K562 (cell line): ENCODE data around the gene ALK. TPM values are rescaled to one million over a fixed set of nuclear protein-coding genes. Genes with fewer than 3 reads are reported as not detected.

ENCODE experiments used
- ATAC-seq: fragments of 200-7000 bp; cut with Tn5 transposase; 3 replicates; pipeline ENCODE4 v1.9.1; 2020; ENCODE audit warnings: moderate library complexity
- BruUV-seq: library from RNA; stranded (reverse); fragments of 400-500 nt; replicated peaks from 2 replicates; lab custom pipeline; 2021; lab: Mats Ljungman, UMichigan
- CTCF ChIA-PET: fragments of 300-600 bp; formaldehyde crosslinking; extraction: SDS; loops from one replicate; lab custom pipeline; 2021; ENCODE audit warnings: low intra/inter-chr PET ratio; lab: Yijun Ruan, JAX
- POLR2A ChIA-PET: fragments of 300-600, 350-650 bp; sonication (Branson Sonifier 250); formaldehyde crosslinking; extraction: SDS; loops from one replicate; lab custom pipeline; 2021; ENCODE audit warnings: antibody characterized with exemption, inconsistent platforms; lab: Yijun Ruan, JAX
- DNase-seq, 4 experiments: peaks; one replicate each; pipeline versions ENCODE4 v3.0.0 to v3.0.0-alpha.2; 2011 to 2018; ENCODE audit warnings: low spot score in 3 of 4, mixed read lengths in 3 of 4; ENCODE audit errors: extremely low read depth in 1 of 4
- FAIRE-seq: peaks from 2 replicates; lab custom pipeline; 2011; peaks lifted over from hg19 to GRCh38; lab: Jason Lieb, UNC
- H2AFZ ChIP-seq: 2 replicates; pipeline ENCODE4 v1.6.0; 2011; ENCODE audit warnings: low read depth, low read length, control low read depth, inconsistent platforms
- H3K27ac ChIP-seq: fragments of 200-600 bp; 3 replicates; pipeline ENCODE4 v1.8.0; 2011; ENCODE audit warnings: low read depth, mild to moderate bottlenecking, control low read depth, inconsistent platforms, low read length, moderate library complexity, mixed read lengths; ENCODE audit errors: extremely low read depth
- H3K27me3 ChIP-seq, 2 experiments: fragments of 300-600 bp in 1 of 2; 2 replicates in 1 of 2; 3 replicates in 1 of 2; pipeline versions ENCODE4 v1.6.0 to v1.8.0; 2011; ENCODE audit warnings: inconsistent platforms in 2 of 2, low read length in 2 of 2, mild to moderate bottlenecking in 1 of 2, mixed read lengths in 1 of 2, moderate library complexity in 1 of 2; ENCODE audit not compliant: control insufficient read depth in 2 of 2, insufficient read depth in 2 of 2
- H3K36me3 ChIP-seq: fragments of 300-600 bp; 3 replicates; pipeline ENCODE4 v1.8.0; 2011; ENCODE audit warnings: mild to moderate bottlenecking, low read length, inconsistent platforms; ENCODE audit not compliant: control insufficient read depth, insufficient read depth
- H3K4me1 ChIP-seq, 2 experiments: fragments of 200-600 bp in 1 of 2; replicated peaks in 1 of 2; 2 replicates in 1 of 2; 3 replicates in 1 of 2; pipeline versions ENCODE4 v1.5.1 to v1.8.0; 2011; ENCODE audit warnings: inconsistent platforms in 2 of 2, low read length in 2 of 2, mild to moderate bottlenecking in 1 of 2, mixed read lengths in 1 of 2, moderate library complexity in 1 of 2; ENCODE audit not compliant: control insufficient read depth in 2 of 2, insufficient read depth in 2 of 2
- H3K4me2 ChIP-seq: 2 replicates; pipeline ENCODE4 v1.6.1; 2011; ENCODE audit warnings: low read length, control low read depth, inconsistent platforms, mixed read lengths; ENCODE audit not compliant: insufficient read depth
- H3K4me3 ChIP-seq: fragments of 200-600 bp; sonication (generic), shearing (Covaris generic); 2 replicates; pipeline ENCODE4 v1.5.1; 2016; ENCODE audit warnings: control low read depth, inconsistent platforms
- H3K79me2 ChIP-seq: fragments of 200-600 bp; 3 replicates; pipeline ENCODE4 v1.8.0; 2011; ENCODE audit warnings: low read length, inconsistent platforms; ENCODE audit not compliant: control insufficient read depth, insufficient read depth
- H3K9ac ChIP-seq, 2 experiments: 2 replicates each; pipeline versions ENCODE4 v1.6.0 to v1.6.1; 2011; ENCODE audit warnings: low read depth in 2 of 2, low read length in 2 of 2, control low read depth in 1 of 2, inconsistent platforms in 1 of 2, mild to moderate bottlenecking in 1 of 2, mixed read lengths in 1 of 2; ENCODE audit not compliant: insufficient read depth in 1 of 2
- H3K9me1 ChIP-seq: one replicate; pipeline ENCODE4 v1.6.0; 2011; ENCODE audit warnings: inconsistent platforms, mild to moderate bottlenecking, low read length, moderate library complexity; ENCODE audit not compliant: control insufficient read depth, insufficient read depth
- H3K9me3 ChIP-seq: replicated peaks from 2 replicates; pipeline ENCODE4 v1.5.1; 2011; ENCODE audit warnings: low read depth, low read length, inconsistent platforms; ENCODE audit not compliant: control insufficient read depth, insufficient read depth
- H4K20me1 ChIP-seq: replicated peaks from 2 replicates; pipeline ENCODE4 v1.6.1; 2011; ENCODE audit warnings: low read length, inconsistent platforms, mixed read lengths; ENCODE audit not compliant: control insufficient read depth, insufficient read depth
- BRD9 ChIP-seq: fragments of 450-650 bp; IDR thresholded peaks from 2 replicates; pipeline ENCODE4 v1.6.1; 2018; ENCODE audit warnings: low read depth; ENCODE audit not compliant: partially characterized antibody
- C11orf30 ChIP-seq: fragments of 450-650 bp; IDR thresholded peaks from 2 replicates; pipeline ENCODE4 v1.6.1; 2016; ENCODE audit warnings: low read depth, mild to moderate bottlenecking
- GABPA ChIP-seq: fragments of 200-800 bp; sonication (Bioruptor generic); conservative IDR thresholded peaks from 2 replicates; pipeline ENCODE4 v1.6.1; 2016; ENCODE audit warnings: low read depth, missing genetic modification characterization, missing compliant biosample characterization
- HDAC1 ChIP-seq, 2 experiments: fragments of 450-650 bp; IDR thresholded peaks; 2 replicates each; pipeline ENCODE4 v1.6.1; 2016 to 2017; ENCODE audit warnings: inconsistent platforms in 1 of 2, mild to moderate bottlenecking in 1 of 2, moderate library complexity in 1 of 2
- HEY1 ChIP-seq: fragments of 250-450 bp; sonication (Bioruptor Pico); IDR thresholded peaks from 2 replicates; pipeline ENCODE4 v1.5.0; 2020; ENCODE audit warnings: mild to moderate bottlenecking, moderate library complexity, borderline replicate concordance
- IRF1 ChIP-seq: sonication (generic); formaldehyde crosslinking; IDR thresholded peaks from 2 replicates; pipeline ENCODE4 v1.8.0; 2022; ENCODE audit warnings: missing genetic modification reagents, mild to moderate bottlenecking, borderline replicate concordance
- MAFF ChIP-seq: IDR thresholded peaks from 2 replicates; pipeline ENCODE4 v1.6.1; 2012; ENCODE audit warnings: low read length, improper control_type of control experiment
- SP1 ChIP-seq: sonication (generic); formaldehyde crosslinking; IDR thresholded peaks from 2 replicates; pipeline ENCODE4 v1.8.1; 2022; ENCODE audit warnings: mild to moderate bottlenecking, missing genetic modification reagents
- TGIF2 ChIP-seq: sonication (generic); formaldehyde crosslinking; IDR thresholded peaks from 2 replicates; pipeline ENCODE4 v1.8.1; 2022; ENCODE audit warnings: mild to moderate bottlenecking, missing genetic modification reagents, moderate library complexity
- ZBTB49 ChIP-seq: sonication (generic); formaldehyde crosslinking; IDR thresholded peaks from 2 replicates; pipeline ENCODE4 v1.8.0; 2022; ENCODE audit warnings: missing genetic modification reagents, mild to moderate bottlenecking, borderline replicate concordance
- ZNF197 ChIP-seq: fragments of 200-800 bp; sonication (Bioruptor generic); IDR thresholded peaks from 2 replicates; pipeline ENCODE4 v1.6.1; 2016; ENCODE audit warnings: low read depth, missing genetic modification characterization, missing compliant biosample characterization
- ZNF398 ChIP-seq: fragments of 250-450 bp; sonication (Bioruptor Pico); IDR thresholded peaks from 2 replicates; pipeline ENCODE4 v1.8.0; 2021; ENCODE audit warnings: moderate library complexity, mild to moderate bottlenecking, inconsistent platforms
- WGBS: fragments of 100-300 bp; shearing (Covaris generic); methylation state at CpG from one replicate; pipeline ENCODE4 v1.1.6; 2016; ENCODE audit warnings: low coverage, mixed read lengths; ENCODE audit not compliant: insufficient coverage; ENCODE audit errors: missing lambda C conversion rate; 5-methylcytosine and 5-hydroxymethylcytosine counted together
- in situ Hi-C: fragments of 300-500 bp; cut with MboI; formaldehyde crosslinking; loops from 4 replicates; pipeline ENCODE4 v1.15.0; 2018; ENCODE audit warnings: inconsistent platforms, mixed read lengths
- intact Hi-C: fragments of 100-400 bp; cut with micrococcal nuclease; formaldehyde crosslinking; loops from 2 replicates; pipeline ENCODE4 v1.14.2; 2022
- polyA plus RNA-seq, 8 experiments: library from polyadenylated mRNA; depleted of rRNA in 4 of 8; stranded (reverse) in 5 of 8; unstranded in 3 of 8; fragments of >200 nt; fragmentation: Nextera tagmentation in 2 of 8; fragmentation: Illumina TruSeq in 1 of 8; extraction: Ambion mirVana in 2 of 8; extraction: Trizol in 1 of 8; gene quantifications; 2 replicates each; pipeline versions ENCODE4 v1.2.1 to v1.2.3, GENCODE V29; 2011 to 2014; ENCODE audit warnings: inconsistent platforms in 1 of 8, missing spikeins in 1 of 8
- total RNA-seq, 7 experiments: library from RNA; depleted of rRNA in 6 of 7; stranded (reverse); fragments of >200 nt in 6 of 7; fragmentation: Illumina TruSeq in 2 of 7; extraction: Trizol in 2 of 7; gene quantifications; 2 replicates each; pipeline versions ENCODE4 v1.2.1 to v1.2.3, GENCODE V29; 2011 to 2021; ENCODE audit warnings: low replicate concordance in 1 of 7

ALK gene
- total and polyA plus RNA-seq, 9 of the 15 experiments (the other 6 are each of a cell fraction or from before 2014, with no cell fraction given), result not detected

GRCh38 chr2:29558097-29558496 is 363.3 kb downstream of the ALK start:
- intact Hi-C loops, result no loop called here
- POLR2A ChIA-PET, result interaction anchor here (0.6 kb wide), 1 partner anchor 34 kb away, joined by 3 read pairs; no protein-coding TSS in a partner anchor
- Histone ChIP-seq H3K9me1 (no peaks in the 10 kb centered on the region), H3K27ac (no peak overlapping the region), H3K4me3 (no peak overlapping the region), H3K79me2 (no peaks in the 10 kb centered on the region), H3K4me1 (no peaks in the 10 kb centered on the region), H3K36me3 (no peaks in the 10 kb centered on the region), H3K9me3 (no peaks in the 10 kb centered on the region), H3K4me2 (no peak overlapping the region), H4K20me1 (no peaks in the 10 kb centered on the region), H2AFZ (no peak overlapping the region), H3K9ac (no peak overlapping the region), H3K27me3 (no peaks in the 10 kb centered on the region)
- TF ChIP-seq BRD9, result no peak
- CTCF ChIA-PET, result no interaction called here
- no peak for ATAC-seq
- no peak for DNase-seq
- in situ Hi-C loops, result no loop called here
- no TSS peak for BruUV-seq
- no peak for FAIRE-seq

- no peak overlapping the region for H3K4me2 ChIP-seq
- no peak for ATAC-seq
- BruUV-seq, result no TSS peak
- no peak overlapping the region for H2AFZ ChIP-seq
- no peaks in the 10 kb centered on the region for H3K36me3 ChIP-seq
- no peak for FAIRE-seq
- H3K27ac ChIP-seq, result no peak overlapping the region
- intact Hi-C loops, result no loop called here
- H3K9ac ChIP-seq, result no peak overlapping the region
- H3K4me3 ChIP-seq, result no peak overlapping the region
- POLR2A ChIA-PET, result no interaction called here
- no peaks in the 10 kb centered on the region for H3K9me1 ChIP-seq
- CTCF ChIA-PET, result no interaction called here
- H4K20me1 ChIP-seq, result no peaks in the 10 kb centered on the region
- in situ Hi-C loops, result no loop called here
- H3K4me1 ChIP-seq, result no peaks in the 10 kb centered on the region
- no peaks in the 10 kb centered on the region for H3K9me3 ChIP-seq
- DNase-seq, result no peak
- H3K79me2 ChIP-seq, result no peaks in the 10 kb centered on the region
- WGBS, result 0% methylated on average over 1 of the region's 1 CpG
- H3K27me3 ChIP-seq, result no peaks in the 10 kb centered on the region
- TF ChIP-seq ZNF398 (CRISPR knock-in tag) (no peak), SP1 (CRISPR knock-in tag) (no peak), C11orf30 (no peak), ZNF197 (CRISPR knock-in tag) (no peak), HDAC1 (IDR thresholded peaks at IDR 0.05) (no peak), ZBTB49 (CRISPR knock-in tag) (no peak), TGIF2 (CRISPR knock-in tag) (no peak), IRF1 (no peak), GABPA (tag) (no peak), HEY1 (no peak), MAFF (no peak)
Observed at GRCh38 chr2:29557268-29557667, 364.1 kb downstream of the ALK start.
